H1 (cell line): Measurements from ENCODE around the gene NOTCH4. TPM values are rescaled to one million over a fixed set of nuclear protein-coding genes. Genes with fewer than 3 reads are reported as not detected.

Experiments
- microRNA-seq, 2 experiments: library from miRNA; unstranded; fragments of <30 nt; microRNA quantifications; one replicate each; pipeline versions ENCODE4 to v1.2.0, GENCODE V29; 2016 to 2020; ENCODE audit warnings: borderline microRNAs expressed in 2 of 2, borderline number of aligned reads in 2 of 2, borderline replicate concordance in 1 of 2
- polyA plus RNA-seq, 7 experiments: library from polyadenylated mRNA; depleted of rRNA in 3 of 7; stranded (reverse) in 5 of 7; unstranded in 2 of 7; fragments of >200 nt in 5 of 7; fragments of 200-250 nt in 2 of 7; gene quantifications; 1 replicate in 5 of 7; 2 replicates in 1 of 7; 4 replicates in 1 of 7; pipeline versions ENCODE4 v1.2.1 to v1.2.3, GENCODE V29; 2011 to 2013; ENCODE audit warnings: missing spikeins in 2 of 7, mixed read lengths in 2 of 7
- small RNA-seq: library from polyadenylated mRNA; stranded (forward); fragments of <200 nt; extraction: miRNeasy Mini kit (QIAGEN cat#:217004); gene quantifications from one replicate; pipeline ENCODE3, GENCODE V24; 2013; ENCODE audit not compliant: insufficient read depth
- total RNA-seq: library from RNA; stranded (reverse); fragmentation: NEBNext Ultra II Directional; extraction: Animal tissue kit (Norgen Biotek cat#: 25700); gene quantifications from 2 replicates; pipeline ENCODE4 v1.2.1, GENCODE V29; 2021

Gene NOTCH4
- total and polyA plus RNA-seq, 2 of the 8 experiments (the other 6 are each of a cell fraction or from before 2014, with no cell fraction given): 1.9 to 2.8 TPM

Small RNAs within 50 kb of the gene (microRNA-seq; reads per million reads assigned to microRNA genes)
- gene MIR6721: 0.23 to 0.81 reads per million in 2 experiments
- 0 reads per million in 2 experiments for gene MIR6833

Small RNAs within 50 kb of the gene (small RNA-seq; reads per million reads assigned to genes)
- not detected for gene AL662884.1
- gene MIR6833: not detected

Other genes with a start within 250 kb of the NOTCH4 start
- 0.48 and 2.4 TPM in 2 replicates for gene C4A, start 242.0 kb downstream of the NOTCH4 start, total RNA-seq
- gene C4A, start 242.0 kb downstream of the NOTCH4 start, polyA plus RNA-seq (2011; rRNA removed): 0.62 and 1.7 TPM in 2 replicates
- gene C4B, start 209.3 kb downstream of the NOTCH4 start, total RNA-seq: 1.5 and 3.5 TPM in 2 replicates
- gene C4B, start 209.3 kb downstream of the NOTCH4 start, polyA plus RNA-seq (2011; rRNA removed): 0.74 and 1.7 TPM in 2 replicates
- 0.22 and 0.40 TPM in 2 replicates for gene CYP21A2, start 185.7 kb downstream of the NOTCH4 start, total RNA-seq
- 0.14 and 0.23 TPM in 2 replicates for gene CYP21A2, start 185.7 kb downstream of the NOTCH4 start, polyA plus RNA-seq (2011; rRNA removed)
- 4.8 and 5.5 TPM in 2 replicates for gene TNXB, start 114.7 kb downstream of the NOTCH4 start, total RNA-seq
- 3.1 and 6.5 TPM in 2 replicates for gene TNXB, start 114.7 kb downstream of the NOTCH4 start, polyA plus RNA-seq (2011; rRNA removed)
- gene ATF6B, start 95.8 kb downstream of the NOTCH4 start, total RNA-seq: 36.2 and 38.1 TPM in 2 replicates
- gene ATF6B, start 95.8 kb downstream of the NOTCH4 start, polyA plus RNA-seq (2011; rRNA removed): 42.2 and 66.3 TPM in 2 replicates
- 9.4 and 10.9 TPM in 2 replicates for gene FKBPL, start 93.8 kb downstream of the NOTCH4 start, total RNA-seq
- gene FKBPL, start 93.8 kb downstream of the NOTCH4 start, polyA plus RNA-seq (2011; rRNA removed): 5.4 and 5.8 TPM in 2 replicates
- gene PRRT1, start 72.1 kb downstream of the NOTCH4 start, total RNA-seq: 2.8 TPM in 2 replicates
- gene PRRT1, start 72.1 kb downstream of the NOTCH4 start, polyA plus RNA-seq (2011; rRNA removed): 0.71 and 1.4 TPM in 2 replicates
- gene PPT2, start 69.9 kb downstream of the NOTCH4 start, total RNA-seq: 24.1 and 27.9 TPM in 2 replicates
- gene PPT2, start 69.9 kb downstream of the NOTCH4 start, polyA plus RNA-seq (2011; rRNA removed): 39.0 and 39.5 TPM in 2 replicates
- gene EGFL8, start 59.5 kb downstream of the NOTCH4 start, total RNA-seq: 6.4 and 9.2 TPM in 2 replicates
- 5.0 and 8.6 TPM in 2 replicates for gene EGFL8, start 59.5 kb downstream of the NOTCH4 start, polyA plus RNA-seq (2011; rRNA removed)
- gene AGPAT1, start 48.0 kb downstream of the NOTCH4 start, total RNA-seq: 96.0 and 101 TPM in 2 replicates
- 222 and 287 TPM in 2 replicates for gene AGPAT1, start 48.0 kb downstream of the NOTCH4 start, polyA plus RNA-seq (2011; rRNA removed)
- 90.0 and 90.3 TPM in 2 replicates for gene RNF5, start 45.7 kb downstream of the NOTCH4 start, total RNA-seq
- 145 and 158 TPM in 2 replicates for gene RNF5, start 45.7 kb downstream of the NOTCH4 start, polyA plus RNA-seq (2011; rRNA removed)
- 9.6 and 10.9 TPM in 2 replicates for gene AGER, start 39.8 kb downstream of the NOTCH4 start, total RNA-seq
- gene AGER, start 39.8 kb downstream of the NOTCH4 start, polyA plus RNA-seq (2011; rRNA removed): 3.8 and 5.5 TPM in 2 replicates
- 130 and 133 TPM in 2 replicates for gene PBX2, start 33.9 kb downstream of the NOTCH4 start, total RNA-seq
- gene PBX2, start 33.9 kb downstream of the NOTCH4 start, polyA plus RNA-seq (2011; rRNA removed): 102 and 109 TPM in 2 replicates
- gene GPSM3, start 31.4 kb downstream of the NOTCH4 start, total RNA-seq: 6.0 and 6.6 TPM in 2 replicates
- 9.8 and 10.6 TPM in 2 replicates for gene GPSM3, start 31.4 kb downstream of the NOTCH4 start, polyA plus RNA-seq (2011; rRNA removed)
- not detected in 2 replicates for gene TSBP1, start 147.8 kb upstream of the NOTCH4 start, total RNA-seq
- gene TSBP1, start 147.8 kb upstream of the NOTCH4 start, polyA plus RNA-seq (2011; rRNA removed): not detected in 2 replicates
- not detected in 2 replicates for gene BTNL2, start 183.1 kb upstream of the NOTCH4 start, total RNA-seq
- gene BTNL2, start 183.1 kb upstream of the NOTCH4 start, polyA plus RNA-seq (2011; rRNA removed): not detected in 2 replicates
- gene HLA-DRA, start 215.8 kb upstream of the NOTCH4 start, total RNA-seq: 4.1 and 5.0 TPM in 2 replicates
- 4.2 and 6.2 TPM in 2 replicates for gene HLA-DRA, start 215.8 kb upstream of the NOTCH4 start, polyA plus RNA-seq (2011; rRNA removed)